Uterus (tissue), 2 donors: ENCODE measurements around the gene PDGFRB.

ENCODE experiments used
- POLR2A ChIP-seq, 2 donors: fragments of 450-650 bp; IDR thresholded peaks; one replicate each; pipeline ENCODE4 v1.6.1; 2016; ENCODE audit warnings: antibody characterized with exemption in 2 of 2, mild to moderate bottlenecking in 1 of 2, moderate library complexity in 1 of 2
- TF ChIP-seq, protein P1 (sequence below), 4 experiments: fragments of 200-600 bp in 2 of 4; fragments of 450-650 bp in 2 of 4; sonication (generic) in 2 of 4; IDR thresholded peaks; one replicate each; pipeline ENCODE4 v1.5.1; 2016 to 2019; ENCODE audit warnings: antibody characterized with exemption in 4 of 4, mild to moderate bottlenecking in 2 of 4, moderate library complexity in 1 of 4

- TF ChIP-seq, protein P1, sequence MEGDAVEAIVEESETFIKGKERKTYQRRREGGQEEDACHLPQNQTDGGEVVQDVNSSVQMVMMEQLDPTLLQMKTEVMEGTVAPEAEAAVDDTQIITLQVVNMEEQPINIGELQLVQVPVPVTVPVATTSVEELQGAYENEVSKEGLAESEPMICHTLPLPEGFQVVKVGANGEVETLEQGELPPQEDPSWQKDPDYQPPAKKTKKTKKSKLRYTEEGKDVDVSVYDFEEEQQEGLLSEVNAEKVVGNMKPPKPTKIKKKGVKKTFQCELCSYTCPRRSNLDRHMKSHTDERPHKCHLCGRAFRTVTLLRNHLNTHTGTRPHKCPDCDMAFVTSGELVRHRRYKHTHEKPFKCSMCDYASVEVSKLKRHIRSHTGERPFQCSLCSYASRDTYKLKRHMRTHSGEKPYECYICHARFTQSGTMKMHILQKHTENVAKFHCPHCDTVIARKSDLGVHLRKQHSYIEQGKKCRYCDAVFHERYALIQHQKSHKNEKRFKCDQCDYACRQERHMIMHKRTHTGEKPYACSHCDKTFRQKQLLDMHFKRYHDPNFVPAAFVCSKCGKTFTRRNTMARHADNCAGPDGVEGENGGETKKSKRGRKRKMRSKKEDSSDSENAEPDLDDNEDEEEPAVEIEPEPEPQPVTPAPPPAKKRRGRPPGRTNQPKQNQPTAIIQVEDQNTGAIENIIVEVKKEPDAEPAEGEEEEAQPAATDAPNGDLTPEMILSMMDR (IDR thresholded peaks at IDR 0.05): no peak
- no peak for TF ChIP-seq POLR2A (IDR thresholded peaks at IDR 0.05)
Observed at GRCh38 chr5:150186897-150187296, 31.3 kb upstream of the PDGFRB start.
